Motor neuron (in vitro differentiated cells): ENCODE data around the gene ENAH. TPM values are rescaled to one million over a fixed set of nuclear protein-coding genes. Genes with fewer than 3 reads are reported as not detected.

ENCODE experiments used
- ATAC-seq, 8 experiments: fragments of 200-7000 bp; cut with Tn5 transposase; replicated peaks in 6 of 8; 2 replicates each; pipeline ENCODE4 v1.8.0; 2021; ENCODE audit warnings: mild to moderate bottlenecking in 8 of 8, moderate library complexity in 8 of 8
- H3K27ac ChIP-seq, 2 donors: fragments of 250-450 bp; sonication (Bioruptor Pico); 2 replicates each; pipeline ENCODE4 v1.9.0; 2021; ENCODE audit warnings: antibody characterized with exemption in 2 of 2, mild to moderate bottlenecking in 2 of 2, moderate library complexity in 1 of 2
- H3K4me1 ChIP-seq, 2 donors: fragments of 250-450 bp; sonication (Bioruptor Pico); replicated peaks in 1 of 2; 2 replicates each; pipeline ENCODE4 v1.6.1; 2021; ENCODE audit warnings: antibody characterized with exemption in 2 of 2, mild to moderate bottlenecking in 2 of 2, moderate library complexity in 1 of 2
- H3K4me3 ChIP-seq, 5 donors: fragments of 250-450 bp; sonication (Bioruptor Pico); 2 replicates each; pipeline ENCODE4 v1.9.0; 2021; ENCODE audit warnings: antibody characterized with exemption in 5 of 5, mild to moderate bottlenecking in 5 of 5, moderate library complexity in 4 of 5
- WGBS, 10 experiments: fragments of 450-650 bp; shearing (Covaris generic); methylation state at CpG; one replicate each; pipeline ENCODE4 v1.0.0; 2022; 5-methylcytosine and 5-hydroxymethylcytosine counted together
- in situ Hi-C, 9 experiments: fragments of 400-800 bp; cut with MboI; loops; one replicate each; pipeline ENCODE4 v1.15.0; 2021; ENCODE audit warnings: low sequenced_read_pairs in 9 of 9, low pct_unique_long_range_greater_than_20kb in 2 of 9; ENCODE audit not compliant: unreplicated experiment in 9 of 9
- total RNA-seq, 8 experiments: library from RNA; unstranded; fragments of 300-600 nt; gene quantifications; 2 replicates each; pipeline versions ENCODE4 v1.2.3 to v1.2.4, GENCODE V29; 2022

The ENAH gene
- total RNA-seq, 8 experiments from 2014 or later, result 11.1 to 172 (median 64.9) TPM

- peak in 1 of 8 experiments; percentile 13 for ATAC-seq
- no peak overlapping the region for H3K27ac ChIP-seq
- H3K4me3 ChIP-seq, result no peak overlapping the region
- H3K4me1 ChIP-seq, result peaks cover 0 to 5% of the 10 kb centered on the region in 2 donors
- 77 to 98% (median 93%) methylated on average over 4 to 5 of the region's 5 CpGs; no CpG with 5 or more reads in 1 of the 10 experiments for WGBS, 10 experiments
- in situ Hi-C loops, result no loop called here
Observed at GRCh38 chr1:225437710-225438437, 215.0 kb downstream of the ENAH start.

Other genes with a start within 250 kb of the ENAH start
- 100 to 1,000 TPM in 1 of 8 experiments, 10 to 100 TPM in 6, 1 to 10 TPM in 1; 5.4 to 112 (median 35.7) TPM for gene LBR, start 225.1 kb downstream of the ENAH start, total RNA-seq
- 100 to 1,000 TPM; 137 to 674 (median 404) TPM for gene SRP9, start 124.7 kb upstream of the ENAH start, total RNA-seq
- gene EPHX1, start 157.0 kb upstream of the ENAH start, total RNA-seq, result 10 to 100 TPM in 5 of 8 experiments, 1 to 10 TPM in 3; 8.1 to 56.2 (median 12.2) TPM
- 10 to 100 TPM in 3 of 8 experiments, 1 to 10 TPM in 5; 2.5 to 43.5 (median 9.1) TPM for gene TMEM63A, start 229.3 kb upstream of the ENAH start, total RNA-seq
- 1 to 10 TPM in 1 of 8 experiments, under 1 TPM in 5, not detected in 2; 0.31 to 1.4 (median 0.83) TPM for gene LEFTY1, start 236.0 kb upstream of the ENAH start, total RNA-seq